Peyer's patch (tissue), 4 donors: ENCODE data around the gene PDE4D.

Experiments
- CTCF ChIP-seq, 6 experiments: fragments of 450-650 bp in 4 of 6; fragments of 200-600 bp in 2 of 6; sonication (generic) in 1 of 6; IDR thresholded peaks; one replicate each; pipeline ENCODE4 v1.5.1; 2017 to 2019; ENCODE audit warnings: antibody characterized with exemption in 6 of 6, mild to moderate bottlenecking in 3 of 6, moderate library complexity in 1 of 6
- POLR2A ChIP-seq, 2 donors: fragments of 450-650 bp; IDR thresholded peaks; one replicate each; pipeline ENCODE4 v1.5.1; 2017; ENCODE audit warnings: antibody characterized with exemption in 2 of 2, mild to moderate bottlenecking in 2 of 2, moderate library complexity in 2 of 2

DNA sequence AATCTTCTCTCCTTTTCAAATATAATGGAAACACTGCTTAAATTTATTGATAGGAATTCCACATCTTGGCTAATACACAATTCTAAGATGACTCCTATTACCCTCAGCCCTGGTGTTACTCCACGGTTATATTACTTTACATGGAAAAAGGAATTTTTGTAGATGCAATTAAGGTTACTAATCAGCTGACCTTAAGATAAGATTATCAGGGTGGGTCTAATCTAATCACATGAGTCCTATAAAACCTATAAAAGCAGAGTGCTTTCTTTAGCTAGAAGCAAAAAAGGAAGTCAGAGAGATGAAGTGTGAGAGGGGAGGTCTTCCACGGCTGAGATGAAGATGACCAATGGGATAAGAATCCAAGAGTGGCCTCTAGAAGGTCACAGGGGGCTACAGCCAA is 268.6 kb downstream of the PDE4D start:
- TF ChIP-seq CTCF (IDR thresholded peaks at IDR 0.05) (no peak), POLR2A (IDR thresholded peaks at IDR 0.05) (peak in 1 of 2 donors; percentile 18)
